D721Med (cell line): ENCODE results near the gene SPINK13.

Experiments used
- DNase-seq: peaks from one replicate; pipeline ENCODE4 v3.0.0; 2011; ENCODE audit warnings: low spot score; ENCODE audit not compliant: insufficient read length
- FAIRE-seq: peaks from 2 replicates; lab custom pipeline; 2011; peaks lifted over from hg19 to GRCh38; lab: Jason Lieb, UNC
- CTCF ChIP-seq: IDR thresholded peaks from 2 replicates; pipeline ENCODE4 v1.5.1; 2012; ENCODE audit warnings: mild to moderate bottlenecking, control low read depth; ENCODE audit not compliant: insufficient read depth; ENCODE audit errors: missing control alignments

The SPINK13 gene

GRCh38 chr5:148268566-148268965 is at the start of gene SPINK13:
SPINK13 (plus strand) TSS chr5:148268794; CDS start chr5:148270073, 1,279 bp downstream.
- no peak for FAIRE-seq
- DNase-seq, result no peak
- no peak for TF ChIP-seq CTCF

GRCh38 chr5:148221508-148221907 is 47.1 kb upstream of the SPINK13 start:
- no peak for TF ChIP-seq CTCF
- DNase-seq (no peak), FAIRE-seq (no peak)

- FAIRE-seq, result no peak
- no peak for DNase-seq
- TF ChIP-seq CTCF, result no peak
These were observed 44.4 kb upstream of the SPINK13 start for GRCh38 chr5:148224117-148224742.

- no peak for TF ChIP-seq CTCF
- DNase-seq, result no peak
- FAIRE-seq, result no peak
These were observed 40.1 kb upstream of the SPINK13 start for GRCh38 chr5:148228392-148228984.

GRCh38 chr5:148229840-148230239 is 38.8 kb upstream of the SPINK13 start:
- DNase-seq, result no peak
- TF ChIP-seq CTCF, result no peak
- no peak for FAIRE-seq

GRCh38 chr5:148230240-148230639 is 38.4 kb upstream of the SPINK13 start:
- TF ChIP-seq CTCF, result no peak
- no peak for DNase-seq
- no peak for FAIRE-seq

- DNase-seq (no peak), FAIRE-seq (no peak)
- no peak for TF ChIP-seq CTCF
These were observed 30.7 kb upstream of the SPINK13 start for GRCh38 chr5:148237785-148238417.
